Subcutaneous adipose tissue (tissue), 4 donors: ENCODE measurements around the gene RHBDF2. TPM values are rescaled to one million over a fixed set of nuclear protein-coding genes. Genes with fewer than 3 reads are reported as not detected.

Source experiments
- total RNA-seq, 4 donors: library from RNA; depleted of rRNA; stranded (reverse); fragments of >200 nt; gene quantifications; one replicate each; pipeline ENCODE4 v1.1.0, GENCODE V29; 2016
- TF ChIP-seq, protein P1 (sequence below): fragments of 450-650 bp; IDR thresholded peaks from one replicate; pipeline ENCODE4 v1.5.1; 2016; ENCODE audit warnings: low read depth, mild to moderate bottlenecking, control low read depth, antibody characterized with exemption, moderate library complexity

RHBDF2 gene
- total RNA-seq, 4 donors from 2014 or later, result 23.2 to 68.0 (median 37.2) TPM

DNA sequence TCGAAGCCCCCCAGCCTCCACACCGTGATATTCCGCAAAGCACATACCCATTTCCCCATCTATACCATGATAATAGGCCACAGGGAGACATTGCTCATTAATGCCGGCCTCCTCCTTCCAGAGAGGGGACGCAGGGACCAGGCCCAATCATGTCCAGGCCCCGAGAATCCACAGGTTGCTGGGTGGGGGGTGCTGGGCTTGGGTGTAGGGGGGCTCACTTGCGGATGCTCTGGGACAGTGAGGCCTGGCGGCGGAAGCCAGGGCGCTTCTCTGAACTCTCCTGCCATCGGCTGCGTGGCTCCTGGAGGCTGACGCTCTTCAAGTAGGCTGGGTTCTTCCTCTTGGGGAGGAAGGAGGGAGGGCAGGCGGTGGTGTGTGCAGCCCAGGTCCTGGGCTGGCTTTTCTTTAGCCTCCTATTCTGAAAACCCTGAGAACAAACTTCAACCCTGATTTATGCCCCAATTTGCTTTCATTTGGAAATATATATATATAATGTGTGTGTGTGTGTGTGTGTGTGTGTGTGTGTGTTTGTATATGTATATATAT lies 21.6 kb downstream of the RHBDF2 start:
- TF ChIP-seq, protein P1, sequence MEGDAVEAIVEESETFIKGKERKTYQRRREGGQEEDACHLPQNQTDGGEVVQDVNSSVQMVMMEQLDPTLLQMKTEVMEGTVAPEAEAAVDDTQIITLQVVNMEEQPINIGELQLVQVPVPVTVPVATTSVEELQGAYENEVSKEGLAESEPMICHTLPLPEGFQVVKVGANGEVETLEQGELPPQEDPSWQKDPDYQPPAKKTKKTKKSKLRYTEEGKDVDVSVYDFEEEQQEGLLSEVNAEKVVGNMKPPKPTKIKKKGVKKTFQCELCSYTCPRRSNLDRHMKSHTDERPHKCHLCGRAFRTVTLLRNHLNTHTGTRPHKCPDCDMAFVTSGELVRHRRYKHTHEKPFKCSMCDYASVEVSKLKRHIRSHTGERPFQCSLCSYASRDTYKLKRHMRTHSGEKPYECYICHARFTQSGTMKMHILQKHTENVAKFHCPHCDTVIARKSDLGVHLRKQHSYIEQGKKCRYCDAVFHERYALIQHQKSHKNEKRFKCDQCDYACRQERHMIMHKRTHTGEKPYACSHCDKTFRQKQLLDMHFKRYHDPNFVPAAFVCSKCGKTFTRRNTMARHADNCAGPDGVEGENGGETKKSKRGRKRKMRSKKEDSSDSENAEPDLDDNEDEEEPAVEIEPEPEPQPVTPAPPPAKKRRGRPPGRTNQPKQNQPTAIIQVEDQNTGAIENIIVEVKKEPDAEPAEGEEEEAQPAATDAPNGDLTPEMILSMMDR, result no peak

DNA sequence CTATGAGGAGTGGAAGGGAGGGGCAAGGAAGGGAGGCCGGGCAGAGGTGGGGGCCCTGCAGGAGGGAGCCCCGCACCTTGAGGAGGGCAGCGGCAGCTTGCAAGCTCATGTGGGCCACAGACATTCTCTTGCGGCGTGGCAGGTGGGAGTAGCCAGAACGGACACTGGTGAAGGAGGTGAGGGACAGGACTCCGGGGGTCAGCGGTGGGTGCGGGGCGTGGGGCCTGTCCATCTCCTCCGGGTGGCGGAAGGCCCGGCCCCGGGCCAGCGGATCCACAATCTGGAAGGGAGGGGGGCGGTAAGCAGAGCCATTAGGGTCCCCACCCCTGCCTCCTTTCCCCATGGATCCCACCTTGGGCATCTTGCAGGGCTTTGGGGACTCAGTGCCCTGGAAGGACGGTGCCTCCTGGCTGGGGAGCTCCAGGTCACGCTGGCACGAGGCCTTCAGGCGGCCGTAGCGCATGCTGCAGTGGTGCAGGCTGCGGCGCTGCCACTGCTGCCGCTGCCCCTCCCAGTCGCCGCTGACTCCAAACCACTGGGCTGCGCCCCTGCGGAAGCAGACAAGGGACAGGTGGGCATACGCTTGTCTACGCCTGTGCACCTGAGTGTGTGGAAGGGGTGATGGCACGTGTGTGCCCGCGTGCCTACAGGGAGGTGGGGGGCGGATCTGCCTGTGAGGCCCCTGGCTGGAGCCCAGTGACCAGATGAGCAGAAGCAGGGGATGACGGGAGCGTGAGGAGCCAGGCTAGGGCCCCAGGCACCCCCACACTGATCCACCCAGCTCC lies 22.3 kb downstream of the RHBDF2 start:
- TF ChIP-seq, protein P1, result no peak

DNA sequence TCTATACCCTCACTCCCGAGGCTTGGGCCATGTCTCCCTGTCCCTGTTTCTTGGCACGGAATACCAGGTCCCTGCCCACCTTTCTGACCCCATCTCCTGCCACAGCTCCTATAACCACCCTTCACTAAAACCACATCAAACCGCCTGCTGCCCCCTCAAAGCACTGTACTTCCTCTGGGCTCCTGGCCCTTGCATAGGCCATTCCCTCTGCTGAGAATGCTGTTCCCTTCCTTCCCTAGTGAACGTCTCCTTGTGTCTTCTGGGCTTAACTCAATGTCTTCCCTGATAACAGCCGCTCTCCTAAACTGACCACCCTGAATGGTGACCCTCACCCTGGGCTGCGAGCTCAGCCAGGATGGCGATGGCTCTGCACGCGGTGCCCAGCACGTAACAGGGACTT lies 23.1 kb downstream of the RHBDF2 start:
- TF ChIP-seq, protein P1, result no peak

DNA sequence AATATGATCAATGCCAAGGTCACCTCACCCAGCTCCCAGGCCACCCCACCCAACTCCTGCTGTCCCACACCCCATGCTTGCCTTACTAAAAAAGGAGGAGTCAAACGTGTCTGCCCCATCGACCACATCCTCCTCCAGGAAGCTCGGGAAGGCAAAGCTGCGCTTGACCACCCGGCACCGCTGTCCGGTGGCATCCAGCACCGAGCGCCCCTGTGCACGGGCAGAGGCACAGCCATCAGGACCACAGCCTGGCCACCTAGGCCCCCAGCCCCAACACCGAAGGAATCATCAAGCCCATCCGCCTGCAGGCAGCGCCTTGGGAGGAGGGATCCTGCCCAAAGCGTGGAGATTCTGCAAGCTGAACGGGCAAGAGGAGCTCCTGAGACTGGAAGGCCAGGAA lies 23.6 kb downstream of the RHBDF2 start:
- TF ChIP-seq, protein P1, result no peak

DNA sequence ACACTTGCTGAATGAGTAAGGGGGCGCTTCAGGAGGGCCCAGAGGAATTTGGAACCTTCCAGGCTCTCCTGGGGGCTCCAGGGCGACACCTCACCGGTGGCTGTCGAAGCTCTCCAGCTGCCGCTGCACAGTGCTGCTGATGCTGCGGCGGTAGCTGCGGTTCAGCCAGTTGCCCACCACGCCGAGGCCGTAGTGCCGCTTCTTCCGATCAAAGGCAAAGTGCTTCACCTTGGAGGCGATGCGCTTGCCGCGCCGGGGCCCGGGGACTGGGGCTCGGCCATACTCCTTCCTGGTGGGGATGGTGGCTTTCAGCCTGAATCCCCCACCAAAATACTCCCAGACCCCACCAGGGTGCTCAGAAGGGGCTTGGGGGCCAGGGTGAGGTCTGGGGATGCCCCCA lies 24.5 kb downstream of the RHBDF2 start:
- TF ChIP-seq, protein P1, result no peak

DNA sequence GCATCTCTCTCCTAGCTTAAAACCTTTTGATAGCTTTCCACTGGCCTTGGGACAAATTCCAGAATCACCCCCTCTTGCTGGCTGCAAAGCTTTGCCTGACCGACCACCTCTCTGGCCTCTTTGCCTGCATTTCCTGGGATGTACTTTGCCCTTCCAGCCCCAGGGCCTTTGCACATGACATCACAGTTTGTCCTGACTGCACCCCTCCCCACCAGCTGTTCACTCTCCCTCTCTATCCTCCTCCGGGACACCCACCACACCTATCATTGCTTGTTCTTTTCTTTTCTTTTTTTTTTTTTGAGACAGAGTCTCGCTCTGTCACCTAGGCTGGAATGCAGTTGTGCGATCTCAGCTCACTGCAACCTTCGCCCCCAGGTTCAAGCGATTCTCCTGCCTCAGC lies 25.9 kb downstream of the RHBDF2 start:
- TF ChIP-seq, protein P1, result no peak

DNA sequence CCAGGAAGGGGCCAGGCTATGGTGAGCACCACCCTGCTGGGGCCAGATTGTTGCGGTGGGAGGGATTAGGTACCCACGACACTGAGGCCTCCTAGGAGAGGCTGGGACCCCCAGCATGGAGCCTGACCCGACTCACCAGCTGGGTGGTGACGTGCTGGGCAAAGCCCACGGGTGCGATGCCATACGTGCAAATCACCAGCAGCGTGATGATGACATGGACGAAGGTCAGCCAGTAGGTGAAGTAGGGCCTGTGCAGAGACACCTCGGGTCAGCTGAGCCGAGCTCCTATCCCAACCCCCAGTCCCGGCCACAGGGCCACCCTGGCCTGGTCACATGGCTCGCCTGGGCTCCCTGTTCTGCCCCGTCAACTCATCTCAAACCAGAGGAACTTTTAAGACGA lies 26.3 kb downstream of the RHBDF2 start:
- TF ChIP-seq, protein P1, result no peak
